Stimulated activated naive CD8-positive, alpha-beta T cell treated with anti-CD3 and anti-CD28 coated beads, Interleukin-15, amount 100 ng/mL, for 72 hours (primary cell): ENCODE measurements around the gene AUTS2.

Experiments
- ATAC-seq: fragments of 150-1000 bp; cut with Tn5 transposase; 2 replicates; pipeline ENCODE4 v1.10.0; 2021; ENCODE audit warnings: mild to moderate bottlenecking, moderate library complexity
- DNase-seq, 2 donors: peaks; one replicate each; pipeline ENCODE4 v3.0.0; 2021 to 2022
- H3K27ac Mint-ChIP-seq, 2 donors: one replicate each; pipeline ENCODE4 v1.8.0; 2022; ENCODE audit warnings: mild to moderate bottlenecking in 2 of 2, mixed read lengths in 2 of 2, moderate library complexity in 2 of 2
- H3K27me3 Mint-ChIP-seq: one replicate; pipeline ENCODE4 v1.8.0; 2022; ENCODE audit warnings: mixed read lengths
- H3K4me1 Mint-ChIP-seq: one replicate; pipeline ENCODE4 v1.8.0; 2022; ENCODE audit warnings: mild to moderate bottlenecking, mixed read lengths
- H3K4me3 Mint-ChIP-seq, 2 donors: one replicate each; pipeline ENCODE4 v1.8.0; 2022; ENCODE audit warnings: mild to moderate bottlenecking in 2 of 2, mixed read lengths in 2 of 2, moderate library complexity in 1 of 2
- H3K9me3 Mint-ChIP-seq, 2 donors: one replicate each; pipeline ENCODE4 v1.8.0; 2022; ENCODE audit warnings: mixed read lengths in 2 of 2

The AUTS2 gene

DNA sequence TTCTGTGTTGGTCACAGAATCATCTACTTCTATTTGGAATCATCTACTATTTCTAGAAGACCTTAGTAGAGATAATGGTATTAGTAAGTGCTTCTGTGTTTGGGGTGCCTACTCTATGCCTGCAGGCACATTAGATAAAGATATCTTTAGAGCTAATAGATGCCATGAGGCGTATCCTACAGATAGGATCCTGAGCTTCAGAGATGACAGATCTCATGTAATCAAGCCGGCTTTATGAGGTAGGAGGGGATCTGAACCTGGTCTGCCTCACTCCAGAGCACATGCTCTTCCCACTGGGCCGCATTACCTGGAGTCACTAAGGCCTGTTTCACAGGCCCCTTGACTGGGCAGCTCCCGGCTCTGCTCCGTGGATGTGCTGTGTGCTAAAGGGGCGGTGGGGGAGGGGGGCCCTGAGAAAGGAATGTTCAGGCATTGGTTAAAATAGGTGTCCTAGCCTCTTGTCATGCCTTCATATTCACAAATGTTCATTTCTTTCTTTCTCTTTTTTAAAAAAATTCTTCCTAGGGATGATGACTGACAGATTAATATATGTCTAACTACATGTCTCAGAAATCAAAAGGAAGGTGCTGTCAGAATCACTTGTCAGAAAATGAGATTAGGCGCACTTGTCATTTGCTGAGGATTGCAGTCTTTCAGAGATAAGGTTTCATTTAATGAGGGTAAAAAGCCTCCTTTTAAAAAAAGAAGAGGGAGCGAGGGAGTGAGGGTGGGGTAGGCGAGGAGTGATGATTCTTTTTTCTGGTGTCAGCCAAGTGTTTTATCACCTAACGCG, 1075.7 kb downstream of the AUTS2 start:
- peaks cover 30% of the 10 kb centered on the region for H3K27me3 Mint-ChIP-seq
- H3K4me1 Mint-ChIP-seq: peaks cover 21% of the 10 kb centered on the region
- no peak for DNase-seq
- H3K27ac Mint-ChIP-seq: no peak overlapping the region
- no peaks in the 10 kb centered on the region for H3K9me3 Mint-ChIP-seq
- H3K4me3 Mint-ChIP-seq: no peak overlapping the region
- no peak for ATAC-seq

DNA sequence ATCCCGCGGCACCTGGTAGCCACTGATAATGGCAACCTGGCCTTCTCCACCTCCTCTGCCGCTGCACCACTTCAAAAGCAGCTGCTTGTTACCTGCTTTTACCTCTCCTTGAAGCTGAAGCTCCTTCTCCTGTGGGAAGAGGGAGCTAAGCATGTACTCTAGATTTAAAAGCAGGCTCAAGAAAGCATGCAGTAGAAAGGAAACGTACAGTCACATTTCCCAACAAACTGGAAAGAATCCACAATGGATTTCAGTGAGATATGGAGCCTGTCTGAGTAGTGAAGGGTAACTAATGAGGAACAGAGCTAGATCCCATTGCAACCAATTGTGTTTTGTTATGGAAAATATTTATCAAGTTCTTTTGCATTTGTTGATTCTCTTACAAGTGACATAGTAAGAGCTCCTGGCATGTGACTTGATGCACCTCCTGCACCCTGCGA, 1076.3 kb downstream of the AUTS2 start:
- DNase-seq: no peak
- Mint-ChIP-seq H3K9me3 (no peaks in the 10 kb centered on the region), H3K27ac (no peak overlapping the region), H3K27me3 (peaks cover 26% of the 10 kb centered on the region), H3K4me1 (peaks cover 25% of the 10 kb centered on the region), H3K4me3 (no peak overlapping the region)
- ATAC-seq: no peak

DNA sequence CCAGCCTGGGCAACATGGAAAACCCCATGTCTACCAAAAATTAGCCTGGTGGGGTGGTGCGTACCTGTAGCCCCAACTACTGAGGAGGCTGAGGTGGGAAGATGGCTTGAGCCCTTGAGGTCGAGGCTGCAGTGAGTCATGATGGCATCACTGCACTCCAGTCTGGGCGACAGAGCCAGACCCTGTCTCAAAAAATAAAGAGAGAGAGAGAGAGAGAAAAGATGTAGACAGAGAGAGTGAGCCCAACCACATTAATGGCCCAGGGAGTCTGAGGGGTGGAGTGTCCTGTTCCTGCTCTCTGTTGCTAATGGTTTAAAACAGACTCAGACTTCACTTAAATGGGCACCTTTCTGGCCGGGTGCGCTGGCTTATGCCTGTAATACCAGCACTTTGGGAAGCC, 1078.0 kb downstream of the AUTS2 start:
- Mint-ChIP-seq H3K4me3 (no peak overlapping the region), H3K4me1 (peaks cover 32% of the 10 kb centered on the region), H3K27me3 (peaks cover 17% of the 10 kb centered on the region), H3K9me3 (no peaks in the 10 kb centered on the region), H3K27ac (no peak overlapping the region)
- ATAC-seq (no peak), DNase-seq (no peak)

DNA sequence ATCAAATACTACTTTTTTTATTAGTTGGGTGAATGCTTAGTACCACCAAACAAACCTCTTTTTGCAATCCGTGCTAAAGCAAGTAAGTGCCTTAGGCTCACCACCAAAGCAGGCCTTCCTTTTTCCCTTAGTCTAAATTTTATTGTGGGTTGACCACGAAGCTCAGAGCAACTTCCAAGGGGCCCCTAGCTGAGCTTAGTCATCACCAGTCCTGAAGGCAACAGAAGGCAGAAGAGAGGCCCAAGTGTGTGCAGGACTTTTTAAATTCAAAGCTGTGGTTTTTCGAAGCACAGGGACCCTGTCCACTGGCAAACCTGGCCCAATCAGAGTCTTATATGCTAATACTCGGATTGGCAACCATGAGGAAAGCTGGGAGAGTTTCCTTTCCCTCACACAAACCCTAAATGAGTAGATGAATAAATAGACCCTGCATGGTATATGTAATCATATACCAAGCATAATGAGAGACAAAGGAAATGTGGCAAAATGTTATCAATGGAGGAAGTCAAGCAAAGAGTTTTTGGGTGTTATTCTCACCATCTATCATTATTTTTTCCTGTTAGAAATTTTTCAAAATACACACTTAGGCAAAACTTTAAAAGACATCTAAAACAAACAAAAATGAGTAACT, 1080.5 kb downstream of the AUTS2 start:
- Mint-ChIP-seq H3K4me3 (peak overlapping the region; percentile 45 to 53), H3K27ac (no peak overlapping the region)
- ATAC-seq: peak; percentile 50

DNA sequence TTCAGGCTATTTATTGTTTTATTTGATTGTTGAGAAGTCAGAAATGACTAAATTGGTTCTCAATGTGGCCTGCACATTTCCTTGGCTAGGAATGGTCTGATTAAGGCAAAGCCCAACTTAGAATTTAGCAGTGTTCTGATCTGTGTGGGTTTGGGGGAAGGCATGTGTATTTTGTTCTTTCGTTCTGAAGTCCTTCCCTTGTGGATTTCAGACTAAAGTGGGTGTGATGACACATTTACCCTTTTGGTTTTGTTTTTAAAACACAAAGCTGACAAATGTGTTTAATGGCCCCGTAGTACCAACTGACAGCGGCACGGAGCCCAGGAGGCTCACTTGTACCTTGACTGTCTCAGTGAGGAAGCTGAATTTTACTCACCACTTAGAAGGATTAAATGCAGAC, 1081.4 kb downstream of the AUTS2 start:
- no peaks in the 10 kb centered on the region for H3K9me3 Mint-ChIP-seq
- H3K4me1 Mint-ChIP-seq: peaks cover 46% of the 10 kb centered on the region
- DNase-seq: no peak
- peak; percentile 84 for ATAC-seq
- H3K27ac Mint-ChIP-seq: peak overlapping the region in 1 of 2 donors; percentile 74
- peaks cover 9% of the 10 kb centered on the region for H3K27me3 Mint-ChIP-seq
- peak overlapping the region in 1 of 2 donors; percentile 58 for H3K4me3 Mint-ChIP-seq

More for the DNA sequence above, 1080.5 kb downstream of the AUTS2 start:
- Mint-ChIP-seq H3K27me3 (peaks cover 9% of the 10 kb centered on the region), H3K9me3 (no peaks in the 10 kb centered on the region), H3K4me1 (peaks cover 46% of the 10 kb centered on the region)
- DNase-seq: no peak

DNA sequence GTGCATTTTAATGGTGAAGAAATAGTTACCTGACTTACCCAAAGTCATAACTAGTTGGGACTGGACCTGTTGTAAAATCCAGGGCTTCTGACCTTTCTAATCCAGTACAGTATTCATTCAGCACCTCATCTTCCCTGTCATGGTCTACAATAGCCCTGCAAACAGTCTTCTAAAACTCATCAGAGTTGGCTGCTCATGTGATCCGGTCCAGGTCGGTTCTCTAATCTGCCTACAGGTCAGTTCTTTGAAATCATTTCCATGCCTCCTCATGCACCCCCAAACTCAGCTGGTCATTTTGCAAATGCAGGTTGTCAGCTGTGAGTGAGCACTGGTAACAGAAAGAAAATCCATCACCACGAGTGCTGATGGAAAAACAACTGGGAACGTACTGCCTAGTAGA, 1082.0 kb downstream of the AUTS2 start:
- Mint-ChIP-seq H3K27me3 (peaks cover 9% of the 10 kb centered on the region), H3K4me3 (no peak overlapping the region), H3K4me1 (peaks cover 46% of the 10 kb centered on the region), H3K9me3 (no peaks in the 10 kb centered on the region), H3K27ac (no peak overlapping the region)
- DNase-seq (no peak), ATAC-seq (no peak)

DNA sequence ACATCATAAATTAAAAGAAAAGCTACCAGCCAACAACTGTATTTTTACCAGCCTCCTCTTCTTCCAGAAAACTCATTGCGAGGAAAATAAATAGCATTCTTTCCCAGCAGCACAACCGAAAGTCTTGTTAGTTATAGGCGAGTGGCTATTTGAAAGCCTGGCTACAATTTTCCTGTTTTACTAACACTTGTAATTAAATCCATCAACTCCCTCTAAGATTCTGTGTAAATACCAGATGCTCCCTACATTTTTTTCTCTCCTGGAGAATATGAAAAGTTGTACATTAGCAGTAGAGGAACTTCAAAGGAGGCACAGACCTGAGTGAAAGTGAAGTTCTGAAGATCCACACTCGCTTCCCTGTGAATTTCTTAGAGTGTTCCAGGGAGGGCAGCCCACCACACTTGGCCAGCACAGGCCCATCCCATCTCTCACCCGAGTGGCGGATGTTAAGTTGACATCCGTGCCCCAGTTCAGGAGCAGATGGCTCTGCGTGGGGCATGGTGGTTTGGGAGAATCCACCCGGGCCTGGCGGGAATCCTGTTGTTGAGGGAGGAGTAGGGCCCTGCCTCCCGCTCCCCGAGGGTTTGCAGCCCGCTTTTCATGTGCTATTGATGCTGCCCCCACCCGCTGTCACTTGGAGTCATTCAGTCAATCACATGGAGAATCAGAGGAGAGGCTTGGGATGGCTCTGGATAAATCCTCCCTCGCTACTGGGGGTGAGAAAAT, 1082.6 kb downstream of the AUTS2 start:
- H3K9me3 Mint-ChIP-seq: no peaks in the 10 kb centered on the region
- H3K4me3 Mint-ChIP-seq: no peak overlapping the region
- peaks cover 9% of the 10 kb centered on the region for H3K27me3 Mint-ChIP-seq
- no peak overlapping the region for H3K27ac Mint-ChIP-seq
- peaks cover 46% of the 10 kb centered on the region for H3K4me1 Mint-ChIP-seq
- ATAC-seq: no peak
- DNase-seq: no peak

DNA sequence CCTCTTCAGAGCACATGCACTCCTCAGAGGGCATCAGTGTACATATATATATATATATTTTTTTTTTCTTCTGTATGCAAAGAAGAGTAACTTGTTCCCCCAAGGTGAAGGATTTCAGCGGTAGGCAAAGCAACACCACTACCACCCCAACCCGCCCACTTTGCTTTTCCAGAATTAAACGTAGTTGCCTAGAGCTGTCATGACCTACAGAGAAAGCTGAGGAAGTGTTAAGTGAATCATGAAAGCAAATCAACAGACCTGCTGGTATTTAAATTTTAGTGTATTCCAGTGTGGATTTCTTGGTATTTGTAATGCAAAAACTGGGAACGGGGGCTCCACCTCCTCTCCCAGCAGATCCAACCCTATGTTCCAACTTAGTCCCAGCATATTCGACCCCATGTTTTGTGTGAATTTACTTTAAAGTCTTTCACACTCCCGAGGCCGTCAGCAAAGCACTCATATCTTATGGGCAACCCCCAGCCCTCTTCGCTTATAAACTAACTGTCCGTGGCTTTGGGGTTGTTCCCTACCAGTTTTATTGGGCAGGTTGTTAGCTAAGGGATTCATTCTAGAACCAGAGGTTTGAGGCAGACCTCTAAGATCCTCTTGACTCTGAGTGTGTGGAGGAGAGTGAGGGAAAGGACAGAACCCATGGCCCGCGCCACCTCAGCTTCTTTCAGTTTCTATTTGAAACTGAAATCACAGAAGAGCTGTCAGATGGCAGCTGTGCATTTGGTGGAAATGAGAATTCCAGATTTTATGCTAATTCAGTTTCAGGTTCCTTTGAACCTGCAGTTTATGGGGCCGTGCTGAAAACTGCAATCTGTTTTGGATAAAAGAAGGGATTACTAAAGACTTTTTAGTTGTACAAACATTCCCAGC, 1083.4 kb downstream of the AUTS2 start:
- peak; percentile 72 for ATAC-seq
- no peak overlapping the region for H3K27ac Mint-ChIP-seq
- H3K4me3 Mint-ChIP-seq: peak overlapping the region in 1 of 2 donors; percentile 31
- peaks cover 9% of the 10 kb centered on the region for H3K27me3 Mint-ChIP-seq
- no peaks in the 10 kb centered on the region for H3K9me3 Mint-ChIP-seq
- peak in 1 of 2 donors; percentile 27 for DNase-seq
- H3K4me1 Mint-ChIP-seq: peaks cover 46% of the 10 kb centered on the region

DNA sequence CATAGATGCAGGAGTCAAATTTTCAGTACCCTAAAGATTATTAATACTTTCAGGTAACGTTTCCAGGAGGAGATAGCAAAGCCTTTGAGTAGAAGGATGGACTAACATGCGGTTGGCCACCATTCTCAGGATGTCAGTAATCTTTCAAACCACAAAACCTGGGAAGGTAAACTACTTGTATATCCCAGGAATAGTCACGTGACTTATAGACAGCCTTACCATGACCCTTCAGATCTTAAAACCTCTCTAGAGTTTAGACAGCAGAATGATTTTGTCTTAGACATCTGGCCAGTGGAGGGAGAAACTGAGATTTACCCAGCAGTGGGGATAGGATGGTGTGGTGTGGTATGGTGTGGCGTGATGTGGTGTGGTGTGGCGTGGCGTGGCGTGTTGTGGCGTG, 1085.9 kb downstream of the AUTS2 start:
- Mint-ChIP-seq H3K9me3 (no peaks in the 10 kb centered on the region), H3K27me3 (no peaks in the 10 kb centered on the region), H3K27ac (no peak overlapping the region), H3K4me1 (peaks cover 34% of the 10 kb centered on the region), H3K4me3 (no peak overlapping the region)
- DNase-seq: no peak
- ATAC-seq: no peak

DNA sequence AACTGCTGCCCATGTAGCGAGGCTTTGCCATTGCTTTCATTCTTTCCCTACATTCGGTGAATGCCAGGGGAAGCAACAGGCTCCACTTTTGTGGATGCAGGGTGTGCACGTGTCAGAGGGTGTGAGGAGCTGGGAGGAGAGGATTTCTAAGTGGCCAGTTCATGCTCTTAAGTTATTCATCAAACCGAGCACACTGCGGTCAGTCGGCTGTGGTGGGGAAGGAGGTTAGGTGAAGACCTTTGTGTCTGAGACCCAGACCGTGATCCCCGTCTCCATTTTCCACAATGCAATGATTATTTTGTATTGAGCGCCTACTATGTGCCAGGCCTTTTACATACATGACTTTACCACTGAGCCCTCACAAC, 1095.0 kb downstream of the AUTS2 start:
- Mint-ChIP-seq H3K9me3 (no peaks in the 10 kb centered on the region), H3K4me3 (peak overlapping the region; percentile 68 to 74), H3K4me1 (peaks cover 11% of the 10 kb centered on the region), H3K27me3 (peaks cover 61% of the 10 kb centered on the region), H3K27ac (no peak overlapping the region)
- DNase-seq (no peak), ATAC-seq (no peak)

DNA sequence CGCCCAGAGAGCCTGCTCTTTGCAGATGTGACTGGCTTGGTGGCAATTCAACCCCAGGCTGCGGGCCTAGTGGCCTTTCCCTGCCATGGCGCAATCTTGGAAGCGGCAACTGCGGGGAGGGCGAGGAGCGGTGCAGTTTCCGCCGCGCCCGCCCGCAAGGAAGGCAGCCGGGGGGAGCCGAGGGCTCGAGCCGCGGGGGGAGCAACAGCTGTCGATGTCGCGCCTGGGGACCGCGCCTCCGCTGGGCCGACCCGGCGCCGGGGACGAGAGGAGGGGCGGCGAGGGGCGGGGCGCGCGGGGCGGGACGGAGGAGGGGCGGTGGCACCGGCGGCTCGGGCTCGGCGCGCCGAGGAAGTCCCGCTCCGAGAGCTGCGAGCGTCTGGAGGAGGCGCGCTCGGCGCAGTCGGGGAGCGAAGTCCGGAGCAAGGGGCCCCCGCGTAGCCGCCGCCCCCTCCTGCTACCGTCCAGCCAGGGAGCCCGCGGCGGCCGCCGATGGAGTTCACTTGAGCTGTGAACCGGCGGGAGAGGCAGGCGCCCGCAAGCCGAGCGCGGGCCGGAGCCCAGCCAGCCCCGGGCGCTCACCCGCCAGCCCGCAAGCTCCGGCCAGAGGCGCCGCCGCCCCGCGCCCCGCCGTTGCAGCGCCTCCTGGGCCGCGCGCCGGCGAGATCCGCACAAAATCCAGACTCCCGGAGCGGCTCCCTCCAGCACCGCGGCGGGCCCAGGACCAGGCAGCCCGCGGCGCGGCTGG, 1095.6 kb downstream of the AUTS2 start:
- Mint-ChIP-seq H3K4me3 (peak overlapping the region; percentile 68 to 74), H3K9me3 (no peaks in the 10 kb centered on the region), H3K27ac (no peak overlapping the region), H3K4me1 (peaks cover 11% of the 10 kb centered on the region), H3K27me3 (peaks cover 65% of the 10 kb centered on the region)
- DNase-seq (peak in 1 of 2 donors; percentile 20), ATAC-seq (peak; percentile 66)

DNA sequence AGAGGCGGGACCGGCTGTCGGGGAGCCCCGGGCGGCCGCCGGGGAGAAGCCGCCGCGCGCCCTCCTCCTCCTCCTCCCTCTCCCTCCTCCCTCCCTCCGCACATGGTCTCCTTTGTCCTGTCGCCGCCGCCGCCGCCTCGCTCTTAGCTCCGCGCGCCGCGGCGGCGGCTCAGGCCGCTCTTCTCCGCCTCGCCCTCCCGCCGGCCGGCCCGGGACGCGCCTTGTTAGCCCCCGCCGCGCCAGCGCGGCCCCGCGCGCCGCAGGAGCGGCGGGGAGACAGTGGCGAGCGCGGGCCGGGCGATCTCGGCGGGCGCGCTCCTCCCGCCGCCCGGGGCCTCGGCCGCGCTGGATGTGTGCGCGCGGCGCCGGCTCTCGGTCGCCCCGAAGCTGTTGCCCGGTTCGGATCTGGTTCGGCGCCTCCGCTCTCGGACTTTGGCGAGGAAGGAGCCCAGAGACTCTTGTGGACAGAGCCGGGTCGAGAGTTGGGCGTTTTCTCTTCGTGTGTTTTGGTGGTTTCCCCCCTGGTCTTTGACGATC, 1096.2 kb downstream of the AUTS2 start:
- Mint-ChIP-seq H3K27me3 (peaks cover 65% of the 10 kb centered on the region), H3K27ac (no peak overlapping the region), H3K4me1 (peaks cover 11% of the 10 kb centered on the region), H3K4me3 (peak overlapping the region; percentile 79 to 85), H3K9me3 (no peaks in the 10 kb centered on the region)
- ATAC-seq (peak; percentile 63), DNase-seq (no peak)

DNA sequence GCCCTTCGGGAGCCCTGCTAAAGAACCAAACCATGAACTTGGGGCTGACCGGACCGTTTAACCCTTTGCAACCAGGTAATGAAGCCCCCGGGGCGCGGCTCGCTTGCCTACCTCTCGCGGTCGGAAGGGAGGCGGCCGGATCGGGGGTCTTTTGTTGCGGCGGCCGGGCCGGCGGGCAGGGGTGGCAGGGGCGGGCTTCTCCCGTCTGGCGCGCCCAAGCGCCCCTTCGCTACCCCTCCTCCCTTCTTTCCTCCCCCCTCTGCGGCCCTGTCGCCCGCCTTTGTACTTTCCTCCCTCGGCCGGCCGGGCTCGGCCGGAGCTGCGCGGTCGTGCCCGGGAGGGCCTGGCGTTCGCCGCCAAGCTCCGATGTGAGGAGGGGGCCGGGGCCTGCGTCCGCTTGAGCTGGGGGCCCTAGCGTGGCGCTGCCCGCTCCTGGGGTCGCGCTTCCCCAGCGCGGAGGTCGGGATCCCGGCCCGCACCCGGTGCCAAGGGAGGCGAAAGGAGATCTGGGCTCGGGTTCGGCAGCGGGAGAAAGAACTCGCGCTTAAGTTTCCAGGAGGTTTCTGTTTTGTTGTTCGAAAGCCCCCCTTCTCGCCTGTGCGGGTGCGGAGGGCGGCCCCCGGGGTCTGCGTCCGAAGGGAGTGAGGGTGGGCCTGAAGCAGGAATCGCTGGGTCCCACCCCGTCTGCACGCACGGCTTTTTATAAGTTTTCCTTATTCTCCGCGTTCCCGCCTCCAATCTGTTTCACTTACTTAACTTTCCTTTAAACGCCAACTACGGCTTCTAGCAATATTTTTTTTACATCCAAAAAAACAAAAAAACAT, 1096.9 kb downstream of the AUTS2 start:
- ATAC-seq (peak; percentile 19), DNase-seq (peak in 1 of 2 donors; percentile 5)
- Mint-ChIP-seq H3K27me3 (peaks cover 65% of the 10 kb centered on the region), H3K4me1 (peaks cover 11% of the 10 kb centered on the region), H3K4me3 (peak overlapping the region; percentile 85 to 88), H3K9me3 (no peaks in the 10 kb centered on the region), H3K27ac (peak overlapping the region in 1 of 2 donors; percentile 80)

DNA sequence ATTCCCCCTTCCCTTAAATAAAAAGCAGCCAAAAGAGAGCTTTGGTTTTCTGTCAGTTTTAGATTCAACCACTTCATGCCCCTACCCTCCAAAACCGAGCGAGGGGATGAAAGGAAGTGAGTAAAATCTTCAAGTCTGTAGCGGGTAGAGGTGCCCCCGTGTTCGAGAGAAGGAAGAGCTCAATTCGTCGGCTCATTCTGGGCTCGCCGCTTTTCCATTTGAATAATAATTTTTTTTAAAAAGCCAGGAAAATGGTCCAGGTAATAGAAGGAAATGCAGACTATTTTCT, 1097.5 kb downstream of the AUTS2 start:
- H3K27ac Mint-ChIP-seq: peak overlapping the region in 1 of 2 donors; percentile 80
- H3K9me3 Mint-ChIP-seq: no peaks in the 10 kb centered on the region
- DNase-seq (no peak), ATAC-seq (no peak)
- H3K4me3 Mint-ChIP-seq: peak overlapping the region; percentile 85 to 88
- H3K27me3 Mint-ChIP-seq: peaks cover 65% of the 10 kb centered on the region
- H3K4me1 Mint-ChIP-seq: peaks cover 11% of the 10 kb centered on the region
